Effector memory CD8-positive, alpha-beta T cell (primary cell): ENCODE measurements around the gene CORIN.

Source experiments
- ATAC-seq: fragments of 150-1000 bp; cut with Tn5 transposase; replicated peaks from 2 replicates; pipeline ENCODE4 v1.10.0; 2021; ENCODE audit warnings: mild to moderate bottlenecking, moderate library complexity
- DNase-seq, 3 experiments: peaks; one replicate each; pipeline ENCODE4 v3.0.0; 2021
- H3K27ac Mint-ChIP-seq, 2 donors: one replicate each; pipeline ENCODE4 v1.8.0; 2022; ENCODE audit warnings: mild to moderate bottlenecking in 2 of 2, mixed read lengths in 2 of 2, moderate library complexity in 2 of 2
- H3K27me3 Mint-ChIP-seq, 2 donors: one replicate each; pipeline ENCODE4 v1.8.0; 2022; ENCODE audit warnings: mixed read lengths in 2 of 2
- H3K36me3 Mint-ChIP-seq: one replicate; pipeline ENCODE4 v1.8.0; 2022; ENCODE audit warnings: mild to moderate bottlenecking, moderate library complexity, mixed read lengths; ENCODE audit not compliant: insufficient read depth
- H3K4me1 Mint-ChIP-seq, 2 donors: one replicate each; pipeline ENCODE4 v1.8.0; 2022; ENCODE audit warnings: low read depth in 2 of 2, mixed read lengths in 2 of 2
- H3K4me3 Mint-ChIP-seq, 2 donors: one replicate each; pipeline ENCODE4 v1.8.0; 2022; ENCODE audit warnings: mild to moderate bottlenecking in 2 of 2, mixed read lengths in 2 of 2, moderate library complexity in 2 of 2
- H3K9me3 Mint-ChIP-seq, 2 donors: one replicate each; pipeline ENCODE4 v1.8.0; 2022; ENCODE audit warnings: mixed read lengths in 2 of 2

The CORIN gene

GRCh38 chr4:47744843-47745382, 93.0 kb downstream of the CORIN start:
- H3K9me3 Mint-ChIP-seq = no peaks in the 10 kb centered on the region
- no peaks in the 10 kb centered on the region for H3K36me3 Mint-ChIP-seq
- H3K4me3 Mint-ChIP-seq = no peak overlapping the region
- DNase-seq (no peak), ATAC-seq (no peak)
- H3K4me1 Mint-ChIP-seq = peaks cover 0 to 6% of the 10 kb centered on the region in 2 donors
- H3K27ac Mint-ChIP-seq = no peak overlapping the region
- peaks cover 1 to 3% of the 10 kb centered on the region in 2 donors for H3K27me3 Mint-ChIP-seq

- Mint-ChIP-seq H3K4me1 (peaks cover 0 to 6% of the 10 kb centered on the region in 2 donors), H3K36me3 (no peaks in the 10 kb centered on the region), H3K4me3 (no peak overlapping the region), H3K27me3 (peaks cover 0 to 8% of the 10 kb centered on the region in 2 donors), H3K27ac (no peak overlapping the region), H3K9me3 (no peaks in the 10 kb centered on the region)
- no peak for DNase-seq
- no peak for ATAC-seq
Measured at GRCh38 chr4:47744253-47744652, 93.6 kb downstream of the CORIN start.

DNA sequence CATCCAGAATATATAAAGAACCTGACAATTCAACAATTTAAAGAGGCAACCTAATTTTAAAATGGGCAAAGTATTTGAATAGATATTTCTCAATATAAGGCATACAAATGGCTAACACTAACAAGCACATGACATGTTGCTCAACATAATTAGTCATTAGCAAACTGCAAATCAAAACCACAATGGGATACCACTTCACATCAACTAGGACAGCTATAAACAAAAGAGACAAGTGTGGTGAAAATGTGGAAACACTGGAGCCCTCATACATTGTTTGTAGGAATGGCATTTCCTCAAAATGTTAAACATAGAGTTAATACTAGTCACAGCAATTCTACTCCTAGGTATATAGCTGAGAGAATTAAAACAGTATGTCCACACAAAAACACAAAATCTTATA, 96.7 kb downstream of the CORIN start:
- Mint-ChIP-seq H3K4me1 (peaks cover 0 to 6% of the 10 kb centered on the region in 2 donors), H3K27ac (no peak overlapping the region), H3K4me3 (no peak overlapping the region), H3K9me3 (no peaks in the 10 kb centered on the region), H3K36me3 (no peaks in the 10 kb centered on the region), H3K27me3 (peaks cover 0 to 19% of the 10 kb centered on the region in 2 donors)
- ATAC-seq (no peak), DNase-seq (no peak)

GRCh38 chr4:47737326-47737725, 100.5 kb downstream of the CORIN start:
- Mint-ChIP-seq H3K4me1 (no peaks in the 10 kb centered on the region), H3K9me3 (no peaks in the 10 kb centered on the region), H3K36me3 (no peaks in the 10 kb centered on the region), H3K27me3 (peaks cover 19 to 33% of the 10 kb centered on the region in 2 donors), H3K27ac (no peak overlapping the region), H3K4me3 (no peak overlapping the region)
- DNase-seq (no peak), ATAC-seq (no peak)

DNA sequence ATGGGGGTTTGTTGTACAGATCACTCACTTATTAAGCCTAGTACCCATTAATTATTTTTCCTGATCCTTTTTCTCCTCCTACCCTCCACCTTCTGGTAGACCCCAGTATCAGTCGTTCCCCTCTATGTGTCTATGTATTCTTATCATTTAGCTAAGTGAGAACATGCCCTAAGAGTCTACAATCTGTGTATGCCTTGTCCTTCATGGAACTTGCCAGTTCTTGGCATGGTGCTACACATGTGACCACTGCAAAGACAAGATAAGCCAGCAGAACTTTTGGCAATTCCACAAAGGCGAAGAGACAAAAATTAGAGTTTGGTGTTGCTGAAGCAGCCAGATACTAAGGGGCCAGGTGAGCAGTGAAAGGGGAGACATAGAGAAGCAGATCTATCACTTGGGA, 101.3 kb downstream of the CORIN start:
- ATAC-seq = no peak
- Mint-ChIP-seq H3K36me3 (no peaks in the 10 kb centered on the region), H3K27me3 (peaks cover 27 to 33% of the 10 kb centered on the region in 2 donors), H3K4me3 (no peak overlapping the region), H3K9me3 (no peaks in the 10 kb centered on the region), H3K4me1 (no peaks in the 10 kb centered on the region), H3K27ac (no peak overlapping the region)
- DNase-seq = no peak

- ATAC-seq = no peak
- peaks cover 31 to 37% of the 10 kb centered on the region in 2 donors for H3K27me3 Mint-ChIP-seq
- no peaks in the 10 kb centered on the region for H3K36me3 Mint-ChIP-seq
- no peak for DNase-seq
- H3K4me1 Mint-ChIP-seq = no peaks in the 10 kb centered on the region
- H3K27ac Mint-ChIP-seq = no peak overlapping the region
- no peak overlapping the region for H3K4me3 Mint-ChIP-seq
- H3K9me3 Mint-ChIP-seq = no peaks in the 10 kb centered on the region
Measured at GRCh38 chr4:47736146-47736545, 101.7 kb downstream of the CORIN start.

- Mint-ChIP-seq H3K27me3 (peaks cover 37 to 53% of the 10 kb centered on the region in 2 donors), H3K27ac (no peak overlapping the region), H3K4me3 (no peak overlapping the region), H3K9me3 (no peaks in the 10 kb centered on the region), H3K36me3 (no peaks in the 10 kb centered on the region), H3K4me1 (no peaks in the 10 kb centered on the region)
- ATAC-seq (no peak), DNase-seq (no peak)
Measured at GRCh38 chr4:47733302-47734175, 104.3 kb downstream of the CORIN start.

GRCh38 chr4:47731182-47731581, 106.7 kb downstream of the CORIN start:
- H3K4me3 Mint-ChIP-seq = no peak overlapping the region
- H3K9me3 Mint-ChIP-seq = no peaks in the 10 kb centered on the region
- H3K27me3 Mint-ChIP-seq = peaks cover 31 to 53% of the 10 kb centered on the region in 2 donors
- no peaks in the 10 kb centered on the region for H3K4me1 Mint-ChIP-seq
- H3K36me3 Mint-ChIP-seq = no peaks in the 10 kb centered on the region
- ATAC-seq (no peak), DNase-seq (no peak)
- H3K27ac Mint-ChIP-seq = no peak overlapping the region

DNA sequence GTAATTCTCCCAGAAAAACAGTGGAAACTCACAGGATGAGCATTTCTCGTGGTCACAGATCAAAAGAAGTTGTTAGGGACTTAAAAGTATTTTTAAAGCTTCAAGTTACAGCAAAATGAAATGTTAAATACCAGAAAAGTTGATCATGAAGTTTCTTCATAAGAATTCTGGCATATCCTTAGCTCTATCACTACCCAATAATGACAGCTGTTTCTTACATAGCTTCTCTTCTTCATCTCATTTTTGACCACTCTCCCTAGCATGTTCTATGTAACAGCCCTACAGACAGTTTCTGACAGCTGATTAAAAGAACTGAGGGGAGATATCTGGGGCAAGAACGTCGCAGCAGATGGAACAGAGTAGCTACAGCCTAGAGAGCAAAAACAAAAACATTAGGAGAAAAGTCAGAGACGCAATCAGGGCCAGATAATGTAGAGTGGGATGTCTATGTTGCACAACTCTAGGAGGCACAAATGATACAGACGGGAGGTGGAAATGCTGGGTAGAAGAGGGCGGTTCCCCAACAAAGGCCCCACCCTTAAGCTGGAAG, 108.7 kb downstream of the CORIN start:
- ATAC-seq (no peak), DNase-seq (no peak)
- no peaks in the 10 kb centered on the region for H3K36me3 Mint-ChIP-seq
- H3K27me3 Mint-ChIP-seq = peaks cover 38 to 53% of the 10 kb centered on the region in 2 donors
- H3K27ac Mint-ChIP-seq = no peak overlapping the region
- no peak overlapping the region for H3K4me3 Mint-ChIP-seq
- H3K4me1 Mint-ChIP-seq = no peaks in the 10 kb centered on the region
- no peaks in the 10 kb centered on the region for H3K9me3 Mint-ChIP-seq

- Mint-ChIP-seq H3K9me3 (no peaks in the 10 kb centered on the region), H3K36me3 (no peaks in the 10 kb centered on the region), H3K4me3 (no peak overlapping the region), H3K27ac (no peak overlapping the region), H3K27me3 (peaks cover 48 to 49% of the 10 kb centered on the region in 2 donors), H3K4me1 (no peaks in the 10 kb centered on the region)
- no peak for DNase-seq
- ATAC-seq = no peak
Measured at GRCh38 chr4:47721892-47722575, 115.8 kb downstream of the CORIN start.

DNA sequence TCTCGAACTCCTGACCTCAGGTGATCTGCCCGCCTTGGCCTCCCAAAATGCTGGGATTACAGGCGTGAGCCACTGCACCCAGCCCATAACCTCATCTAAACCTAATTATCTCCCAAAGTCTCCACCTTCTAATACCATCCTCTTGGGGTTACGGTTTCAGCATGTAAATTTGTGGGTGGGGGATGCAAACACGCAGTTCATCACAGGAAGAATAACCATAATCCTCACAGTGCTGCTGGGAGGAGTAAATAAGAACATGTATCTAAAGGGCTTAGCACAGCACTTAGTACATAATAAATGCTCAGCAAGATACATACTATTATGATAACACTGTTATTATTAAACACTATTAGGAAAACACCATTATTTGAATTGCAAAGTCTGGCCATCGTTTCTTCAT, 116.4 kb downstream of the CORIN start:
- no peaks in the 10 kb centered on the region for H3K36me3 Mint-ChIP-seq
- H3K4me1 Mint-ChIP-seq = no peaks in the 10 kb centered on the region
- peaks cover 48 to 50% of the 10 kb centered on the region in 2 donors for H3K27me3 Mint-ChIP-seq
- H3K4me3 Mint-ChIP-seq = no peak overlapping the region
- ATAC-seq (no peak), DNase-seq (no peak)
- H3K9me3 Mint-ChIP-seq = no peaks in the 10 kb centered on the region
- no peak overlapping the region for H3K27ac Mint-ChIP-seq

DNA sequence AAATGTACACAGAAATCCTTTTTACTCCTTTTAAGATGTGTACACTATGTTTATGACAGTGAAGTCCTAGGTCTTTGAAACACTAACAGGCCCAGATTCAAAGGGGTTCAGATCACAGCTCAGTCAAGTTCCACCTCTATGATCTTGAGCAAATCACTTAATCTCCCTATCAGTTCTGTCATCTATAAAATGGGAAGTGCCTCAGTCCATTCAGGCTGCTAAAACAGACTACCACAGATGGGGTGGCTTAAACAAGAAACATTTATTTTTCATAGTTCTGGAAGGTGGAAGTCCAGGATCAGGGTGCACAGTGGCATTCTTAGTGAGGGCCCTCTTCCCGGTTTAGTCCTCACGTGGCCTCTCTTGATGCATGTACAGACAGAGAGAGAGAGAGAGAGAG, 117.1 kb downstream of the CORIN start:
- Mint-ChIP-seq H3K4me1 (no peaks in the 10 kb centered on the region), H3K36me3 (no peaks in the 10 kb centered on the region), H3K27me3 (peaks cover 47 to 48% of the 10 kb centered on the region in 2 donors), H3K27ac (no peak overlapping the region), H3K4me3 (no peak overlapping the region), H3K9me3 (no peaks in the 10 kb centered on the region)
- ATAC-seq = no peak
- DNase-seq = no peak

GRCh38 chr4:47719576-47719975, 118.3 kb downstream of the CORIN start:
- Mint-ChIP-seq H3K4me1 (no peaks in the 10 kb centered on the region), H3K9me3 (no peaks in the 10 kb centered on the region), H3K27ac (no peak overlapping the region), H3K36me3 (no peaks in the 10 kb centered on the region), H3K27me3 (peaks cover 53 to 58% of the 10 kb centered on the region in 2 donors), H3K4me3 (no peak overlapping the region)
- no peak for ATAC-seq
- DNase-seq = no peak
